Dedifferentiated amniotic fluid mesenchymal stem cell (primary cell): ENCODE results near the gene SP100.

ENCODE experiments used
- DNase-seq: peaks from one replicate; pipeline ENCODE4 v3.0.0-alpha.2; 2016; ENCODE audit errors: extremely low spot score

The SP100 gene

GRCh38 chr2:230542751-230543150, 126.8 kb downstream of the SP100 start:
- no peak for DNase-seq

GRCh38 chr2:230552181-230552580, 136.2 kb downstream of the SP100 start:
- DNase-seq, result no peak

DNA sequence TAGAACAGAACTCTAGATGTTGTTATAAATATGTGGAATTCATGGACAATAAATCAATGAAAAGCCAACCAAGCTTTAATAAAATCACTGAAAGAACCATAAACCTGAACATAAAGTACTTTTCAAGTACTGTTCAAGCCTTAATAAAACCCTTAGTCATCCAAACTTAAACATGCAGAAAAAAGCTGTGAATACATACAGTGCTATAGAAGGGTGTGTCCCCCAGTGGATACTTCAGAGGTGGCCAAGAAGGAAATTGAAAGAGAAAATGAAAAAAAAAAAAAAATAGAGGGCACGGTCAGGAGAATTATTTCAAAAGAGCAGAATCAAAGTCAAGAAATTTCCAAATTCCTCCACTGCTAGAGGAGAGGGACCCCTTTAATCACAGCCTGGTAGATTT, 141.1 kb downstream of the SP100 start:
- no peak for DNase-seq

DNA sequence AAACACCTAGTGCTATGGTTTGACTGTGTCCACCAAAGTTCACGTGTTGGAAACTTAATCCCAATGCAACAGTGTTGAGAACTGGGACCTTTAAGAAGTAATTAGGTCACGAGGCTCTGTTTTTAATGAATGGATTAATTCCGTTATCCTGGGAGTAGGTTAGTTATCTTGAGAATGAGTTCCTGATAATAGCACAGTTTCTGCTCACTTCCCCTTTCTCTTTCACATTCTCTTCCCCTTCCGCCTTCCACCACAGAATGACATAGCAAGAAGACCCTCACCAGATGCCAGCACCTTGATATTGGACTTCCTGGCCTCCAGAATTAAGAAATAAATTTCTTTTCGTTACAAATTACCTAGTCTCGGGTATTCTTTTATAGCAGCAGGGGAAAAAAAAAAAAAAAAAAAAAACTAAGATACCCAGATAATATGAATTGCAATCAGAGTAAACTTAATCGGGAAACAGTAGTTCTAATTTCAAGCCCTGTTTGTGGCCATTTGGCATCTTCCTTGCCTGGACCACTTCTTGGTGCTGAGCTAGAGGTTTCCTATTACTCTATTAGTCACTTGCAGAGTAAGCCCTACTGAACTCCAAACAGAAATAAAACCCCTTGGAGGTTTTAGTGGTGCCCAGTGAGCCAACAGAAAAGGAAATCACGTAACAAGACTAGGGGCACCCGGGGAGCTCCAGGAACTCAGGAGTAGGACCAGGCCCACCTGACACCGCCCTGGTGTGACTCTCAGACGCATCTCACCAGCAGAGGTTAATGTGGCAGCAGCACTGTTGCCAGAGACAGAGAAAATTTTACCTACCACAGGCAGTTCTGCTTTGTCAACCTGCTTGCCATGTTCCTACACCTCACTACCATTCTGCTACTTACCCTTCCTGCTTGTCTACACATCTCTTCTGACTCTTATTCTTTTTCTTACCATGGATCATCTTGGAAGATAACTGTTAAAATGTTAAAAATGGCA, 149.1 kb downstream of the SP100 start:
- no peak for DNase-seq

- no peak for DNase-seq
These were observed 153.3 kb downstream of the SP100 start for GRCh38 chr2:230569298-230569697.

DNA sequence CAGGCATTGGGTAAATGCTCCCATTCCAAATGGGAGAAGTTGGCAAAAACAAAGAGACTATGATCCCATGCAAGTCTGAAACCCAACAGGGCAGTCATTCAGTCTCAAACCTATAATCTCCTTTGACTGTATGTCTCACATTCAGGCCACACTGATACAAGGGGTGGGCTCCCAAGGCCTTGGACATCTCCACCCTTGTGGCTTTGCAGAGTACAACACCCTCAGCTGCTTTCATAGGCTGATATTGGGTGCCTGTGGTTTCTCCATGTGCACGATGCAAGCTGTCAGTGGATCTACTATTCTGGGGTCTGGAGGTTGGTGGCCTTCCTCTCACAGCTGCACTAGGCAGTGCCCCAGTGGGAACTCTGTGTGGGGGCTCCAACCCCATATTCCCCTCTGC, 155.0 kb downstream of the SP100 start:
- no peak for DNase-seq

GRCh38 chr2:230575642-230576324, 159.8 kb downstream of the SP100 start:
- no peak for DNase-seq

DNA sequence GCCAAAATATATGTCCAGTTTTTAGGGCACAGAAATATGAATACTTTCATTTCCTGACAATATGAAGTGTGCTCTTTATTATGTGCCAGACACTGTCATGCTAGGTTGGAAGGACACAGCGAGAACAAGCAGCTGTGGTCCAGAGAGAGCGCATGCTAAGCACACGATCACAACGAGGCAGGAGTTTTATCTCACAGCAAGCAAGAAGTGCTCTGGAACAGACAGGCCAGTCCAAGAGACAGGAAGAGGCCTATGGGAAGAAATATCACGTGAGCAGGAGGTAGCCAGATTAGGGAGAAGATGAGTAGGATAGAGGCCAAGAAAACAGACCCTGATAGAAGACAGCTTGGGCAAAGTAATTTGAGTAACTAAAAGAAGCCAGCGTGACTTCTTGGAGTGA, 161.1 kb downstream of the SP100 start:
- DNase-seq, result no peak

DNA sequence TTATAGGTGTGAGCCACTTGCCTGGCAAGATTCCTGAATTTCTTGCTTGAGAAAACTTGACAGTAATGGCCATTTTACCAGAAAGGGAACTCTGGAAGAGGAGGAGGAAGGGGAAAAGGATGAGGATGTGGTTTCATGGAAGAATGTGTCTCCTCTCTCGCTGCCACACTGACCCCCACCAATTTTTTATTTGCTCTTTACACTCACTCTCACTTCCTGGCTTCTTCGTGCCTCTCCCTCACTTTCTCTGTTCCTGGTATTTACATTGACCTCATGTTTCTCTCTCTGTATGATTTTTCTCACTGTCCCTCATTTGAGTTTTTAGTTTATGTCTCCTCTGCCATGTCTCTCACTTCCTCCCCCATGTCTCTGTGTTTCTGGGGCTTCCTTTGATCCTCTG, 162.1 kb downstream of the SP100 start:
- no peak for DNase-seq

DNA sequence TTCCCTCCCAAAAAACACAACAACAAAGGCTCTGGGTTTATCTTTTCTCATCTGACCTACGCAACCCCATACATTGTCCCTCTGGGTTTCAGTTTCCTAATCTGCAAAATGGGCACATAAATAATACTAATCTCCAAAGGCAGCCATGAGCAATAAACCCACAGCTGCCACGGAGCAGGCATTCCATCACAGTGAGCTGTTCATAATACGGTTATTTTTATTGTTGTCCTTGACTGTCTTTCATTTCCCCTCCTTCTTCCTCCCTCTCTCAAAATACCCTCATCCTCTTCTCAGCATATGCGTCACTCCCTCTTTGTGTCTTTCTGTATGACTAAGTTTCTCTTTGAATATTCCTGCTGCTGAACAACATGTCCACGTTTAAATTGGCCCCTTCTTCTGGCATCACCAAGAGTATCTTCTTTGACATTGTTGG, 166.9 kb downstream of the SP100 start:
- no peak for DNase-seq

- no peak for DNase-seq
These were observed 167.6 kb downstream of the SP100 start for GRCh38 chr2:230583581-230583980.

- DNase-seq, result peak; percentile 27
These were observed 170.5 kb downstream of the SP100 start for GRCh38 chr2:230586328-230586982.

GRCh38 chr2:230589025-230589424, 173.0 kb downstream of the SP100 start:
- DNase-seq, result no peak

- DNase-seq, result no peak
These were observed 173.6 kb downstream of the SP100 start for GRCh38 chr2:230589497-230590015.

DNA sequence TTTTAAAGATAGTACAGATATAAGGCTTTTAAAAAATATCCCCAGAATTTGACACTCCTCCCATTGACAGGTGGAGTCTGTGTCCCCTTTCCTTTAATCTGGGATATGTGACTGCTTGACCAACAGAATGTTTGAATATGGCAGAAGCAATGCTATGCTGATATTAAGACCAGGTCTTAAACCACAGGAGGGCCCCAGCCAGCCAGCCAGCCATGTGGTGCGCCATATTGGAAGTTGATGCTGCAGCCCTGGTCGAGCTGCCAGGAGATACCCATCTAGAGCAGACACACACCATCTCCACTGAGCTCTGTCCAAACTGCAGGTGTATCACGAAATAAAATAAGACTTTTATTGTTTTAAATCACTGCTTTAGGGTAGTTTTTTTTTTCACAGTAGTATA, 174.3 kb downstream of the SP100 start:
- DNase-seq, result no peak

DNA sequence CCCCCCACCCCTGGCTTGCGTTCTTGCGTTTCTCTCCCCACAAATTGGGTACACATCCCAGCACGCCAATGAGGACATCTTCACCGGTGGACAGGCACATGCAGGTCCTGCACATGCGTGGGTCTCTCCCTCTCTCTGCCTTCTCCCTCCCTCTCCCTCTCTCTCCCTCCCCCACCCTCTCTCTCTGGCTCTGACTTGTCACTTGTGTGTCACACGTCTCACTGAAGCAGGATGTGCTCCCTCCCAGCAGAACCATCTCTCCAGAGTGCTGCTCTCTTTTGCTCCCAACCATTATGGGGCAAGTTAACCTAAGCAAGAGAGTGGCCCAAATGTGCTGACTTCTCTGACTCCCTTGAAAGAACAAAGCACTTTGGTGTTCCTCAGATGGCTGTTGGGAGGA, 175.8 kb downstream of the SP100 start:
- DNase-seq, result no peak

DNA sequence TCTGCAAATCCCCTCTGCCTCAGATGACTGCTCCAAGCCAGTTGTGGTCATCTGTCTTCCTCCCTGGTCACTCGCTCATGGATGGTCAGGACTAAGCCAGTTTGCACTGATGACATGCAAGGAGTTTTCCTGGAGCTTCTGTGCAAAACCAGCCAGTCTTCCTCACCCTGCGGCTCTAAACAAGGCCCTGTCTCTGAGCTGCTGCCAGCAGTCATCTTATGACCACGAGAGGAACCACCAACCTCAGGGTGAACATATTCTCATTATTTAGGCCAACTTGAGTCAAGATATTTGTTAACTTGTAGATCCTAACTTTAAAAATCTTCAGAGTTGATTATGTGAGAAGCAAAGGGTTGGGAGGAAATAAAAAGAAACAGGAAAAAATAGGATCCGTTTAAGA, 176.8 kb downstream of the SP100 start:
- no peak for DNase-seq
